ENCODE results near the gene TRIM65.

The TRIM65 gene

GRCh38 chr17:75849724-75850123, 47.0 kb downstream of the TRIM65 start:
- no peak for DNase-seq

- DNase-seq: no peak
Measured at GRCh38 chr17:75849279-75849646, 47.5 kb downstream of the TRIM65 start.

- peak; percentile 30 for DNase-seq
Measured at GRCh38 chr17:75848523-75849278, 48.0 kb downstream of the TRIM65 start.

- DNase-seq: no peak
Measured at GRCh38 chr17:75847614-75848522, 48.9 kb downstream of the TRIM65 start.

- no peak for DNase-seq
Measured at GRCh38 chr17:75846692-75847613, 49.8 kb downstream of the TRIM65 start.

GRCh38 chr17:75845933-75846691, 50.6 kb downstream of the TRIM65 start:
- no peak for DNase-seq

GRCh38 chr17:75845058-75845711, 51.6 kb downstream of the TRIM65 start:
- DNase-seq: peak; percentile 77

- DNase-seq: no peak
Measured at GRCh38 chr17:75844530-75845057, 52.2 kb downstream of the TRIM65 start.

- peak; percentile 7 for DNase-seq
Measured at GRCh38 chr17:75843577-75844529, 52.9 kb downstream of the TRIM65 start, which contains the start of gene UNC13D. Gene UNC13D, minus strand, starts transcription at chr17:75844404. Its CDS starts 67 bp downstream, at chr17:75844337.

GRCh38 chr17:75842963-75843576, 53.7 kb downstream of the TRIM65 start:
- DNase-seq: no peak

GRCh38 chr17:75842411-75842810, 54.3 kb downstream of the TRIM65 start:
- DNase-seq: no peak

GRCh38 chr17:75840799-75841164, 56.0 kb downstream of the TRIM65 start:
- no peak for DNase-seq

GRCh38 chr17:75839942-75840798, 56.6 kb downstream of the TRIM65 start:
- DNase-seq: no peak

Measured in retina (tissue), 1 donor.